Thyroid gland (tissue), 4 donors: ENCODE results near the gene IRX1. TPM values are rescaled to one million over a fixed set of nuclear protein-coding genes. Genes with fewer than 3 reads are reported as not detected.

Experiments used
- DNase-seq, 2 donors: peaks; one replicate each; pipeline ENCODE4 v3.0.0-alpha.2; 2019
- H3K27ac ChIP-seq, 3 donors: fragments of 200-600 bp; sonication (generic); 1 replicate in 2 of 3; 2 replicates in 1 of 3; pipeline ENCODE4 v1.5.1; 2016 to 2019; ENCODE audit warnings: mild to moderate bottlenecking in 1 of 3, moderate library complexity in 1 of 3
- H3K27me3 ChIP-seq: fragments of 200-600 bp; sonication (generic); one replicate; pipeline ENCODE4 v1.5.1; 2019
- H3K36me3 ChIP-seq, 2 donors: fragments of 200-600 bp; sonication (generic); one replicate each; pipeline ENCODE4 v1.5.1; 2016 to 2019
- H3K4me1 ChIP-seq, 2 donors: fragments of 200-600 bp; sonication (generic); one replicate each; pipeline ENCODE4 v1.5.1; 2017 to 2019
- H3K4me3 ChIP-seq, 3 donors: fragments of 200-600 bp; sonication (generic); replicated peaks in 1 of 3; 1 replicate in 2 of 3; 2 replicates in 1 of 3; pipeline ENCODE4 v1.5.1; 2016; ENCODE audit warnings: mild to moderate bottlenecking in 1 of 3
- H3K9me3 ChIP-seq: fragments of 200-600 bp; sonication (generic); one replicate; pipeline ENCODE4 v1.5.1; 2017
- POLR2A ChIP-seq, 2 donors: fragments of 450-650 bp; IDR thresholded peaks; one replicate each; pipeline ENCODE4 v1.6.1; 2017; ENCODE audit warnings: antibody characterized with exemption in 2 of 2, mild to moderate bottlenecking in 2 of 2, moderate library complexity in 1 of 2
- WGBS, 2 donors: methylation state at CpG; one replicate each; pipeline ENCODE4 v1.1.5; 2017; 5-methylcytosine and 5-hydroxymethylcytosine counted together
- intact Hi-C: fragments of 100-400 bp; cut with DNase I; formaldehyde crosslinking; loops from one replicate; pipeline ENCODE4 v1.15.1; 2023
- total RNA-seq, 4 donors: library from RNA; depleted of rRNA; stranded (reverse); fragments of >200 nt; gene quantifications; one replicate each; pipeline ENCODE4 v1.2.3, GENCODE V29; 2016
- TF ChIP-seq, protein P1 (sequence below), 6 experiments: fragments of 200-600 bp in 3 of 6; fragments of 450-650 bp in 3 of 6; sonication (generic) in 3 of 6; IDR thresholded peaks; one replicate each; pipeline ENCODE4 v1.5.1; 2016 to 2019; ENCODE audit warnings: antibody characterized with exemption in 6 of 6, mild to moderate bottlenecking in 2 of 6, inconsistent platforms in 1 of 6, moderate library complexity in 1 of 6

The IRX1 gene
- total RNA-seq, 4 donors from 2014 or later = 0.38 to 1.6 (median 0.79) TPM

DNA sequence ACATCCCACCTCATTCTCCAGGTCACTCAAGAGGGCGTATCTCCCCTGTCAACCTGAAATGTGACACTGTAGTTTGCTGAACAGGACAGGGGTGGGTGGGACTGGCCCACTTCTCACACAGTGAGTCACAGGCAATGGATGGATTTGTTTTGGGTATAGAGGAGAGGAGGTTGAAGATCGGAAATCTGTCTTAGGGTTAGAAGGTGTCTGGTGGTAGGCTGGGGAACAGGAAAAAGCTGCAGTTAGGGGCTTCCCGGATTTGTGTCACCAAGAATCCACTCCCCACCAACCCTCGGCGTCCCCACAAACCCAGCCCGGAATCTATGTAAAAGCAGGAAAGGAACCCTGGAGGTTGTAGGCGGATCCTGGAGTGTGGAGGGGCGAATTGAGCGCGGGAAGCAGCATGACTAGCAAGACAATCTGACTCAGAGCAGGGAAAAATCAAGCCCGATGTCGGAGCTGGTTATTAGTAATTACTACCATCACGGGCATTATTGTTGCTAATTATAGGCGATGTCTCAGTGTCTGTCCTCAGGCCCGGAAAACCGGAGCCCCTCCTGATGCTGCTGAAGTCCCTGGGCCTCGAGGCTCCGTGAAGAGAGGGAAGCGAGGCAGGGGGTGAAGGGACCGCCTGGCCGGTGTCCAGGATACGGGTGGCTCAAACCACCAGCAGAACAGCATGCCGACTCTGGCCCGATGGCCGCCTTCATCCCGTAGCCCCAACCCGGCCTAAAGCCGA lies 1.7 kb upstream of the IRX1 start:
- Histone ChIP-seq H3K27ac (no peak overlapping the region), H3K4me1 (peaks cover 6 to 25% of the 10 kb centered on the region in 2 donors)
- intact Hi-C loops = no loop called here

DNA sequence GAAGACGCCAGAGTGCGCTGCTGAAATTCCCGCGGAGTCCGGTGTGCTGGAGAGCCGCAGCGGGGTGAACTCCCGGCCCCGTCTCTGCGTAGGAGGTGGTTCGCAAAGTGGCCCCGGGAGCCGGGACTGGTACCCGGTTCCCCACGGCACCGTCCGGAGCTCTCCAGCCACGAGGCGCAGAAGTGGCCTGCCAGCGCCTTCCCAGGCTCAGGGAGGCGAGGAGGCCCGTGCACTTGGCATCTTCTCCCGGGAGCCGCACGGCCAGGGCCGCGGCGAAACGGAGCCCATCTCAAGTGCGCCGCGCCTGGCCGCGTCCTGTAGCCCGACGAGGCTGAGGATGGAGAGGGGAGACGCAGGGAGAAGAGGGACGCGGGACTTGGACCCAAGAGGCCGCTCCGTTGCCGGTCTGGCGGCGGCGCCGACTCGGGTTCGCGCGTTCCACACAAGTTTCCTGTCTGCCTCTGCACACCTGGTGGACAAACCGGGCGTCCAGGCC lies 1.1 kb upstream of the IRX1 start:
- no peaks in the 10 kb centered on the region for H3K36me3 ChIP-seq
- WGBS, 2 donors = 0% methylated on average over 17 of the region's 52 CpGs; no CpG with 5 or more reads in 1 of the 2 donors
- intact Hi-C loops = no loop called here
- TF ChIP-seq, protein P1, sequence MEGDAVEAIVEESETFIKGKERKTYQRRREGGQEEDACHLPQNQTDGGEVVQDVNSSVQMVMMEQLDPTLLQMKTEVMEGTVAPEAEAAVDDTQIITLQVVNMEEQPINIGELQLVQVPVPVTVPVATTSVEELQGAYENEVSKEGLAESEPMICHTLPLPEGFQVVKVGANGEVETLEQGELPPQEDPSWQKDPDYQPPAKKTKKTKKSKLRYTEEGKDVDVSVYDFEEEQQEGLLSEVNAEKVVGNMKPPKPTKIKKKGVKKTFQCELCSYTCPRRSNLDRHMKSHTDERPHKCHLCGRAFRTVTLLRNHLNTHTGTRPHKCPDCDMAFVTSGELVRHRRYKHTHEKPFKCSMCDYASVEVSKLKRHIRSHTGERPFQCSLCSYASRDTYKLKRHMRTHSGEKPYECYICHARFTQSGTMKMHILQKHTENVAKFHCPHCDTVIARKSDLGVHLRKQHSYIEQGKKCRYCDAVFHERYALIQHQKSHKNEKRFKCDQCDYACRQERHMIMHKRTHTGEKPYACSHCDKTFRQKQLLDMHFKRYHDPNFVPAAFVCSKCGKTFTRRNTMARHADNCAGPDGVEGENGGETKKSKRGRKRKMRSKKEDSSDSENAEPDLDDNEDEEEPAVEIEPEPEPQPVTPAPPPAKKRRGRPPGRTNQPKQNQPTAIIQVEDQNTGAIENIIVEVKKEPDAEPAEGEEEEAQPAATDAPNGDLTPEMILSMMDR (IDR thresholded peaks at IDR 0.05) = no peak
- TF ChIP-seq POLR2A (IDR thresholded peaks at IDR 0.05) = no peak
- H3K4me3 ChIP-seq = peak overlapping the region in 1 of 3 donors; percentile 4
- peaks cover 48% of the 10 kb centered on the region for H3K27me3 ChIP-seq
- DNase-seq = no peak
- no peak overlapping the region for H3K27ac ChIP-seq
- no peaks in the 10 kb centered on the region for H3K9me3 ChIP-seq
- H3K4me1 ChIP-seq = peaks cover 6 to 26% of the 10 kb centered on the region in 2 donors

More for the DNA sequence above, 1.7 kb upstream of the IRX1 start:
- Histone ChIP-seq H3K36me3 (no peaks in the 10 kb centered on the region), H3K27me3 (peaks cover 42% of the 10 kb centered on the region), H3K4me3 (no peak overlapping the region), H3K9me3 (no peaks in the 10 kb centered on the region)
- no peak for TF ChIP-seq POLR2A (IDR thresholded peaks at IDR 0.05)
- TF ChIP-seq, protein P1 (IDR thresholded peaks at IDR 0.05) = no peak
- 5 to 8% methylated on average over 24 to 25 of the region's 28 CpGs for WGBS, 2 donors
- DNase-seq = no peak

- Histone ChIP-seq H3K27ac (no peak overlapping the region), H3K4me3 (no peak overlapping the region), H3K9me3 (no peaks in the 10 kb centered on the region), H3K4me1 (peaks cover 6 to 35% of the 10 kb centered on the region in 2 donors), H3K36me3 (no peaks in the 10 kb centered on the region), H3K27me3 (peaks cover 57% of the 10 kb centered on the region)
- TF ChIP-seq, protein P1 (IDR thresholded peaks at IDR 0.05) = no peak
- no peak for TF ChIP-seq POLR2A (IDR thresholded peaks at IDR 0.05)
- intact Hi-C loops = no loop called here
- DNase-seq = no peak
- WGBS, 2 donors = 5 to 7% methylated on average over 37 to 38 of the region's 63 CpGs
These were observed 711 bp downstream of the IRX1 start for GRCh38 chr5:3596261-3596825.

- Histone ChIP-seq H3K9me3 (no peaks in the 10 kb centered on the region), H3K4me3 (no peak overlapping the region), H3K4me1 (peaks cover 6 to 35% of the 10 kb centered on the region in 2 donors), H3K36me3 (no peaks in the 10 kb centered on the region), H3K27me3 (peaks cover 55% of the 10 kb centered on the region), H3K27ac (no peak overlapping the region)
- no peak for TF ChIP-seq POLR2A (IDR thresholded peaks at IDR 0.05)
- TF ChIP-seq, protein P1 (IDR thresholded peaks at IDR 0.05) = no peak
- WGBS, 2 donors = 15 to 21% methylated on average over 7 of the region's 7 CpGs
- DNase-seq = no peak
- intact Hi-C loops = no loop called here
These were observed 1.2 kb downstream of the IRX1 start for GRCh38 chr5:3596857-3597166.
